Progenitor cell of endocrine pancreas (in vitro differentiated cells): ENCODE results near the gene OR56A3. TPM values are rescaled to one million over a fixed set of nuclear protein-coding genes. Genes with fewer than 3 reads are reported as not detected.

ENCODE experiments used
- DNase-seq: peaks from one replicate; pipeline ENCODE4 v3.0.0; 2021; ENCODE audit warnings: low spot score; ENCODE audit not compliant: unreplicated experiment
- H3K27ac Mint-ChIP-seq: 2 replicates; pipeline ENCODE4 v1.8.0; 2021; ENCODE audit warnings: mild to moderate bottlenecking, moderate library complexity, mixed read lengths
- H3K27me3 Mint-ChIP-seq: 2 replicates; pipeline ENCODE4 v1.8.0; 2021; ENCODE audit warnings: mixed read lengths
- H3K36me3 Mint-ChIP-seq: 2 replicates; pipeline ENCODE4 v1.8.0; 2022; ENCODE audit warnings: mixed read lengths; ENCODE audit not compliant: insufficient read depth
- H3K4me1 Mint-ChIP-seq: 2 replicates; pipeline ENCODE4 v1.8.0; 2021; ENCODE audit warnings: low read depth, mixed read lengths
- H3K4me3 Mint-ChIP-seq: 2 replicates; pipeline ENCODE4 v1.8.0; 2021; ENCODE audit warnings: low read depth, mild to moderate bottlenecking, moderate library complexity, mixed read lengths
- H3K9me3 Mint-ChIP-seq: 2 replicates; pipeline ENCODE4 v1.8.0; 2021; ENCODE audit warnings: low read depth, mixed read lengths
- total RNA-seq: library from RNA; stranded (reverse); gene quantifications from 2 replicates; pipeline ENCODE4 v1.2.1, GENCODE V29; 2021
- TF ChIP-seq, protein P1 (sequence below): fragments of 200-600 bp; sonication (generic); IDR thresholded peaks from one replicate; pipeline ENCODE4 v1.5.0; 2021; ENCODE audit warnings: antibody characterized with exemption, mild to moderate bottlenecking; ENCODE audit not compliant: unreplicated experiment

Gene OR56A3
- total RNA-seq, 1 donor from 2014 or later = not detected

- H3K4me3 Mint-ChIP-seq = no peak within 1 kb of the TSS
Observed at GRCh38 chr11:5968394-5968793, 26.3 kb downstream of the OR56A3 start, which contains the start of gene OR56A5. Gene OR56A5, minus strand, starts transcription at chr11:5968494. Its CDS starts 0 bp downstream, at chr11:5968494.

DNA sequence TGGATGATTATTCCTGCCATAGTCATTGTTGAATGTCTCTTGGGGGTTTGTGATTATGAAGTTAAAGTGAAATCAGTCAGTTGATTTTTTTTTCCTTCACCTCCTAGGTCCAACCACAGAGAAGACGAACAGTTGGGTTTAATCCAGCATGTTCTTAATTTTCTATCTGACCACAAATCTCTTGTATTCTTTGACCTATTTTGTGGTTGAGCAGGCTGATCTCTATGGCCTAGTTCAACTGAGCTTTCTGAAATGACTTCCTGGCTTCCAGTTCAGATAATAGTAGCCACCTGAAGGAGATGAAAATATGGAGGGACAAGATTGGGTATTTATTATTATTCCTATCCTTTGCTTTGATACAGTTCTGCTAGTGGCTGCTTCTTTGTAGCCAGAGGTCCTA is 31.5 kb downstream of the OR56A3 start:
- H3K4me1 Mint-ChIP-seq = no peaks in the 10 kb centered on the region
- DNase-seq = no peak
- peaks cover 13% of the 10 kb centered on the region for H3K27me3 Mint-ChIP-seq
- H3K4me3 Mint-ChIP-seq = no peak overlapping the region
- TF ChIP-seq, protein P1, sequence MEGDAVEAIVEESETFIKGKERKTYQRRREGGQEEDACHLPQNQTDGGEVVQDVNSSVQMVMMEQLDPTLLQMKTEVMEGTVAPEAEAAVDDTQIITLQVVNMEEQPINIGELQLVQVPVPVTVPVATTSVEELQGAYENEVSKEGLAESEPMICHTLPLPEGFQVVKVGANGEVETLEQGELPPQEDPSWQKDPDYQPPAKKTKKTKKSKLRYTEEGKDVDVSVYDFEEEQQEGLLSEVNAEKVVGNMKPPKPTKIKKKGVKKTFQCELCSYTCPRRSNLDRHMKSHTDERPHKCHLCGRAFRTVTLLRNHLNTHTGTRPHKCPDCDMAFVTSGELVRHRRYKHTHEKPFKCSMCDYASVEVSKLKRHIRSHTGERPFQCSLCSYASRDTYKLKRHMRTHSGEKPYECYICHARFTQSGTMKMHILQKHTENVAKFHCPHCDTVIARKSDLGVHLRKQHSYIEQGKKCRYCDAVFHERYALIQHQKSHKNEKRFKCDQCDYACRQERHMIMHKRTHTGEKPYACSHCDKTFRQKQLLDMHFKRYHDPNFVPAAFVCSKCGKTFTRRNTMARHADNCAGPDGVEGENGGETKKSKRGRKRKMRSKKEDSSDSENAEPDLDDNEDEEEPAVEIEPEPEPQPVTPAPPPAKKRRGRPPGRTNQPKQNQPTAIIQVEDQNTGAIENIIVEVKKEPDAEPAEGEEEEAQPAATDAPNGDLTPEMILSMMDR = no peak
- no peak overlapping the region for H3K27ac Mint-ChIP-seq
- H3K36me3 Mint-ChIP-seq = peaks cover 1% of the 10 kb centered on the region
- H3K9me3 Mint-ChIP-seq = peaks cover 5% of the 10 kb centered on the region

More at GRCh38 chr11:5968394-5968793, 26.3 kb downstream of the OR56A3 start, which contains the start of gene OR56A5:
- peaks cover 13% of the 10 kb centered on the region for H3K27me3 Mint-ChIP-seq
- no peak within 1 kb of the TSS for H3K27ac Mint-ChIP-seq
- no peaks in the 10 kb centered on the region for H3K36me3 Mint-ChIP-seq
- TF ChIP-seq, protein P1 = no peak
- H3K9me3 Mint-ChIP-seq = peaks cover 8% of the 10 kb centered on the region
- no peaks in the 10 kb centered on the region for H3K4me1 Mint-ChIP-seq
- no peak for DNase-seq

DNA sequence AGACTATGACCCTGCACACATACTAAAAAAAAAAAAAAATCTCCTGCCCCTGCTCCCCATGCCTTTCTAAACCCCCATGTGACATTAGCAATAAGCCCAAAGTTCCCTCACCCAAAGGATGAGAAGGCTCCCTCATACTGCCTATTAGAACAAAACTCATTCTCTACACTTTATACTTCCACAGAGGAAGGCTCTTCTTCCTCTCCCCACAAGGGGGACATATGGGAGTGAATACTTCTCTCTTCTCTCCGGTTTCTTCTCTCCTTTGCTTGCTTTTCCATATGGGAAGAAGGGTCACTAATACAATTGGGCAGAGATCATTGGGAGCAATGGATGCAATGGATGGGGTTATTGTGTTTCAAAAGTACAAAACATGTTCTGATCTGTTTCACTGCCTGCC is 41.4 kb downstream of the OR56A3 start:
- no peak for DNase-seq
- Mint-ChIP-seq H3K4me1 (no peaks in the 10 kb centered on the region), H3K27me3 (no peaks in the 10 kb centered on the region), H3K9me3 (peaks cover 26% of the 10 kb centered on the region), H3K27ac (no peak overlapping the region), H3K4me3 (no peak overlapping the region), H3K36me3 (no peaks in the 10 kb centered on the region)
- TF ChIP-seq, protein P1 = peak; percentile 16

- H3K4me1 Mint-ChIP-seq = peaks cover 3% of the 10 kb centered on the region
Observed at GRCh38 chr11:5986885-5987284, 44.8 kb downstream of the OR56A3 start, which contains the start of gene OR52L1. Gene OR52L1, minus strand, starts transcription at chr11:5986985. Its CDS starts 55 bp downstream, at chr11:5986930.

DNA sequence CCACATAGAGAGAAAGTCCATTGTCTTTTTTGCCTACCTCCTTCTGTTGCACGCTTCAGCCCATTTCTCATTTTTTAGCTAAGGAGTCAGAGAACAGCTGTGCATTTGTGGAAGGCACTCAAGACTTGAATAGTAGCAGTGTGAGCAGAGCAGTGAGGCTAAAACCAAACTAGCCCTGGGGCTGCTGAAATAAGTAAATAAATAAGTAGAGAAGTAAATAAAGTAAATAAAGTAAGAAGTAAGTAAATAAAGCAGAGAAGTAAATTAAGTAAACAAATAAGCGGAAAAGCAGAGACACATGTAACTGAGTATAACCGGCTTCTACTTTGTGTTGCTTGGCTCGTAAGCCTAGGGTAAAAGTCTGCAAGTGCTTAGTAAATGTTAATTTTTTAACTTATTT is 47.2 kb downstream of the OR56A3 start:
- H3K4me1 Mint-ChIP-seq = peaks cover 3% of the 10 kb centered on the region
- TF ChIP-seq, protein P1 = no peak
- no peak overlapping the region for H3K4me3 Mint-ChIP-seq
- H3K36me3 Mint-ChIP-seq = no peaks in the 10 kb centered on the region
- H3K27ac Mint-ChIP-seq = no peak overlapping the region
- DNase-seq = no peak
- H3K9me3 Mint-ChIP-seq = peaks cover 3% of the 10 kb centered on the region
- peaks cover 11% of the 10 kb centered on the region for H3K27me3 Mint-ChIP-seq

More at GRCh38 chr11:5986885-5987284, 44.8 kb downstream of the OR56A3 start, which contains the start of gene OR52L1:
- peaks cover 3% of the 10 kb centered on the region for H3K9me3 Mint-ChIP-seq
- no peak within 1 kb of the TSS for H3K27ac Mint-ChIP-seq
- H3K27me3 Mint-ChIP-seq = peaks cover 8% of the 10 kb centered on the region
- no peaks in the 10 kb centered on the region for H3K36me3 Mint-ChIP-seq
- H3K4me3 Mint-ChIP-seq = no peak within 1 kb of the TSS
- TF ChIP-seq, protein P1 = no peak
- no peak for DNase-seq
